ENCODE results near the gene KLK5. TPM values are rescaled to one million over a fixed set of nuclear protein-coding genes. Genes with fewer than 3 reads are reported as not detected.

Gene KLK5
- total RNA-seq, 1 donor from 2014 or later: 5.9 TPM

DNA sequence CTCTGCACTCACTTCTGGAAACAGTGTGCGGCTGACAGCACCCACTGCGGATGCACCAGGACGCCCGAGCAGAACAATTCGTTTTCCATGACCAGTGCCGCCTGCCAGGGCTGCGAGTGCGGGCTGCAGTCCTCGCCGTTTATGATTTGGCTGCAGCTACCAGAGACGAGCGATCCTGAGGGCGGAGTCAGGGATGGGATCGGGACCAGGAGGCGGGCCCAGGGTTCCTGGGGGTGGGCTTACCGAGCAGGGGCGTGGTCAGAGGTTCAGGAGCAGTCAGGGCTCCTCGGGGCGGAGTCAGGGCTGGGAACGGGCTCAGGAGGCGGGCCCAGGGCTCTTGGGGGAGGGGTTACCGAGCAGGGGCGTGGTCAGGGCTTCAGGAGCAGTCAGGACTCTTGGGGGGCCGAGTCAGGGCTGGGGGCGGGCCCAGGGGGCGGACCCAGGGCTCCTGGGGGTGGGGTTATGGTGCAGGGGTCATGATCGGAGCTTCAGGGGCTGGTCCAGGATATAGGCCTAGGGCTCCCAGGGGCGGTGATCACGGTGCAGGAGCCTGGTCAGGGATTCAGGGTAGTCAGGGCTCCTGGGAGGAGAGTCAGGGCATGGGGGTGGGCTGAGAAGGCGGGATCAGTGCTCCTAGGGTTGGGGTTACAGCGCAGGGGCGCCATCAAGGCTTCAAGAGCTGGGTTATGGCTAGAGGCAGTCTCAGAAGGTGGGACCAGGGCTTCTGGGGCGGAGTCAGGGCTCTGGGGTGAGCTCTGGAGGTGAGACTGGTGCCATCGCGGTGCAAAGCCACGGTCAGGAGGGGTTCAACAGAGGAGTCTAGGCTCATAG lies 43.4 kb downstream of the KLK5 start:
- no peak for DNase-seq (ENCODE audit: extremely low spot score in 2 of 2)
- Histone ChIP-seq H3K4me1 (peaks cover 8% of the 10 kb centered on the region), H3K9me3 (no peaks in the 10 kb centered on the region), H3K27ac (no peak overlapping the region), H3K27me3 (no peaks in the 10 kb centered on the region), H3K36me3 (no peaks in the 10 kb centered on the region), H3K4me3 (no peak overlapping the region)
- TF ChIP-seq, protein P1, sequence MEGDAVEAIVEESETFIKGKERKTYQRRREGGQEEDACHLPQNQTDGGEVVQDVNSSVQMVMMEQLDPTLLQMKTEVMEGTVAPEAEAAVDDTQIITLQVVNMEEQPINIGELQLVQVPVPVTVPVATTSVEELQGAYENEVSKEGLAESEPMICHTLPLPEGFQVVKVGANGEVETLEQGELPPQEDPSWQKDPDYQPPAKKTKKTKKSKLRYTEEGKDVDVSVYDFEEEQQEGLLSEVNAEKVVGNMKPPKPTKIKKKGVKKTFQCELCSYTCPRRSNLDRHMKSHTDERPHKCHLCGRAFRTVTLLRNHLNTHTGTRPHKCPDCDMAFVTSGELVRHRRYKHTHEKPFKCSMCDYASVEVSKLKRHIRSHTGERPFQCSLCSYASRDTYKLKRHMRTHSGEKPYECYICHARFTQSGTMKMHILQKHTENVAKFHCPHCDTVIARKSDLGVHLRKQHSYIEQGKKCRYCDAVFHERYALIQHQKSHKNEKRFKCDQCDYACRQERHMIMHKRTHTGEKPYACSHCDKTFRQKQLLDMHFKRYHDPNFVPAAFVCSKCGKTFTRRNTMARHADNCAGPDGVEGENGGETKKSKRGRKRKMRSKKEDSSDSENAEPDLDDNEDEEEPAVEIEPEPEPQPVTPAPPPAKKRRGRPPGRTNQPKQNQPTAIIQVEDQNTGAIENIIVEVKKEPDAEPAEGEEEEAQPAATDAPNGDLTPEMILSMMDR (IDR thresholded peaks at IDR 0.05): no peak
- TF ChIP-seq POLR2AphosphoS5 (IDR thresholded peaks at IDR 0.05; ENCODE audit: insufficient read depth in 1 of 2, low read depth in 1 of 2): no peak
- no peak for TF ChIP-seq POLR2A (IDR thresholded peaks at IDR 0.05)
- intact Hi-C loops (cut with DNase I): no loop called here

GRCh38 chr19:50908336-50908735 lies 44.5 kb downstream of the KLK5 start:
- Histone ChIP-seq H3K4me3 (no peak overlapping the region), H3K27me3 (no peaks in the 10 kb centered on the region), H3K36me3 (no peaks in the 10 kb centered on the region), H3K4me1 (peaks cover 8% of the 10 kb centered on the region), H3K27ac (no peak overlapping the region), H3K9me3 (no peaks in the 10 kb centered on the region)
- no peak for TF ChIP-seq POLR2A (IDR thresholded peaks at IDR 0.05)
- TF ChIP-seq, protein P1 (IDR thresholded peaks at IDR 0.05): no peak
- TF ChIP-seq POLR2AphosphoS5 (IDR thresholded peaks at IDR 0.05; ENCODE audit: insufficient read depth in 1 of 2, low read depth in 1 of 2): no peak
- DNase-seq (ENCODE audit: extremely low spot score in 2 of 2): no peak
- intact Hi-C loops (cut with DNase I): no loop called here

- intact Hi-C loops (cut with DNase I): no loop called here
- H3K27me3 ChIP-seq: no peaks in the 10 kb centered on the region
- no peak for TF ChIP-seq POLR2A (IDR thresholded peaks at IDR 0.05)
- no peak for TF ChIP-seq POLR2AphosphoS5 (IDR thresholded peaks at IDR 0.05; ENCODE audit: insufficient read depth in 1 of 2, low read depth in 1 of 2)
- TF ChIP-seq, protein P1 (IDR thresholded peaks at IDR 0.05): no peak
These were observed 46.6 kb downstream of the KLK5 start for GRCh38 chr19:50906217-50906616.

DNA sequence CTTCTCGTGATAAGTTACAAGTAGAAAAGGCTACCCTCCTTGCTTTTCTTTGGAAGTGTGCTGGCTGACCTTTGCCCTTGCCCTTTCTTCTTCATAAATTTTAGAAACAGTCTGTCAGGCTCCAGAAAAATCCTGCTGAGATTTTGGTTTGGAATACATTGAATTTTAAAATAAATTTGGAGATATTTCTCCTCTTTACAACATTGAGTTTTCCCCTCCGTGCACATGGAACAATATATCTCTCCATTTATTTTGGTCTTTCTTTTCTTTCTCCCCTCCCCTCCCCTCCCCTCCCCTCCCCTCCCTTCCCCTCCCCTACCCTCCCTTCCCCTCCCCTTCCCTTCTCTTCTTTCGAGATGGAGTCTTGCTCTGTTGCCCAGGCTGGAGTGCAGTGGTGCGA lies 50.2 kb downstream of the KLK5 start:
- no peak overlapping the region for H3K27ac ChIP-seq
- TF ChIP-seq POLR2AphosphoS5 (IDR thresholded peaks at IDR 0.05; ENCODE audit: insufficient read depth in 1 of 2, low read depth in 1 of 2) (no peak), POLR2A (IDR thresholded peaks at IDR 0.05) (no peak)
- TF ChIP-seq, protein P1 (IDR thresholded peaks at IDR 0.05): no peak
- H3K9me3 ChIP-seq: no peaks in the 10 kb centered on the region
- intact Hi-C loops (cut with DNase I): no loop called here
- no peaks in the 10 kb centered on the region for H3K27me3 ChIP-seq
- H3K4me3 ChIP-seq: no peak overlapping the region
- no peak for DNase-seq (ENCODE audit: extremely low spot score in 2 of 2)
- no peaks in the 10 kb centered on the region for H3K36me3 ChIP-seq
- H3K4me1 ChIP-seq: no peaks in the 10 kb centered on the region

More at GRCh38 chr19:50906217-50906616, 46.6 kb downstream of the KLK5 start:
- Histone ChIP-seq H3K4me1 (peaks cover 8% of the 10 kb centered on the region), H3K9me3 (no peaks in the 10 kb centered on the region), H3K27ac (no peak overlapping the region), H3K4me3 (no peak overlapping the region), H3K36me3 (no peaks in the 10 kb centered on the region)
- DNase-seq (ENCODE audit: extremely low spot score in 2 of 2): no peak

GRCh38 chr19:50899569-50899968 lies 53.3 kb downstream of the KLK5 start:
- TF ChIP-seq POLR2AphosphoS5 (IDR thresholded peaks at IDR 0.05; ENCODE audit: insufficient read depth in 1 of 2, low read depth in 1 of 2): no peak
- TF ChIP-seq POLR2A (IDR thresholded peaks at IDR 0.05): no peak
- TF ChIP-seq, protein P1 (IDR thresholded peaks at IDR 0.05): no peak
- DNase-seq (ENCODE audit: extremely low spot score in 2 of 2): no peak
- Histone ChIP-seq H3K4me3 (no peak overlapping the region), H3K4me1 (no peaks in the 10 kb centered on the region), H3K27me3 (no peaks in the 10 kb centered on the region), H3K9me3 (no peaks in the 10 kb centered on the region), H3K36me3 (no peaks in the 10 kb centered on the region), H3K27ac (no peak overlapping the region)
- intact Hi-C loops (cut with DNase I): no loop called here

Measured in vagina (tissue), 2 donors.